SH-SY5Y (cell line): ENCODE measurements around the gene ANKRD39.

ENCODE experiments used
- GATA2 ChIP-seq: IDR thresholded peaks from 2 replicates; pipeline ENCODE4 v1.6.1; 2011; ENCODE audit warnings: mild to moderate bottlenecking, low read depth, low read length
- GATA3 ChIP-seq: IDR thresholded peaks from 2 replicates; pipeline ENCODE4 v1.6.1; 2011; ENCODE audit warnings: low read depth, mild to moderate bottlenecking, low read length, moderate library complexity

GRCh38 chr2:96819876-96820511 lies 37.8 kb downstream of the ANKRD39 start:
- TF ChIP-seq GATA3 (no peak), GATA2 (no peak)
